GM19452 (cell line): ENCODE data around the gene PRIMA1.

ENCODE experiments used
- ATAC-seq: cut with Tn5 transposase; IDR thresholded peaks from one replicate; pipeline ENCODE4 v1.9.1; 2021; ENCODE audit not compliant: unreplicated experiment

PRIMA1 gene

GRCh38 chr14:93797071-93797470, 8.8 kb upstream of the PRIMA1 start:
- ATAC-seq = no peak

DNA sequence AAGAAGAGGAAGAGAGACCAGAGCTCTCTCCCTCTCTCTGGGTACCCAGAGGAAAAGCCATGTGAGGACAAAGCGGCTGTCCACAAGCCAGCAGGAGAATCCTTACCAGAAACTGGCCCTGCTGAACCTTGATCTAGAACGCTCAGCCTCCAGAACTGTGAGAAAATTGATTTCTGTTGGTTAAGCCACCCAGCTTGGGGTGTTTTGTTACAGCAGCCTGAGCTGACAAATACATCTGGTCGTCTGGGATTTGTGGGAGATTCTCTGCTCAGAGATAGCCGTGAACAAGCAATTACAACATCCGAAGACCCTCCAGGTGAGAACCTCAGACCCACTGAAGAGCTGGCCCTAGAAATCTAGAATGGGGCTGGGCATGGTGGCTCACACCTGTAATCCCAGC, 6.5 kb upstream of the PRIMA1 start:
- ATAC-seq = no peak

DNA sequence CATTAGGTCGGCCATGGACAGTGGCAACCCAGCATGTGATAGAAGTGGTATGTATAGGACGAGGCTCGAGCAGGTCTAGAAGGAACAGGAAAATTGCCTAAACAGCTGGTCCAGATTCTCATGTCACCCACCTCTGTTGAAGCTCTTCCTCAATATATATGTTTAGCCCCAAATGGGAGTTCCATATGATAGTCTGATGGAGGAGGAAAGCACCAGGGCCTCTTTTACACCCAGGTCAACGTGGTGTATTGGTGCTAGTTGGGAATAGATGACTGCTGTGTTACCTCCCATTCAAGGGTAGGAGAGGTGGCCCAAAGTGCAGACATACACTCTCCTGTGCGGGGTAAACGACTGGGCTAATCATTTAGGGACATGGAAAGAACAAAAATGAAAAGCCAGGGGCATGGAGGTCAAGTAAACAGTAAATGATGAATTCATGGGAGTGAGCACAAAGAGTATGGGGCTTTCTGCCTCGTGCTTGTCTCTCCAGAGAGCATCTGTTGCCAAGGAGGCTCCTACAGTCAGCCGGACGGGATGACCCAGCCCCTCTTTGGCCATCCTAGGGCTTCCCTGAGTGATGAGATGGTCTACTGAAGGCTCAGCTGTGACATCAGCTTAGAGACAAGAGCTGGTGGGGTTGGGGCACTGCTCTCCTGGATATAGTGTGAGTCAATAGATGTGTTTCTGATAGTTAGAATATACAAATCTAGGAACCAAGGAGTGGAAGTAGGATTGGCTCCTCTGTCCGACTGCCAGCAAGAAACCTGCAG, 5.5 kb upstream of the PRIMA1 start:
- no peak for ATAC-seq

- no peak for ATAC-seq
These were observed 4.1 kb upstream of the PRIMA1 start for GRCh38 chr14:93792391-93792790.

DNA sequence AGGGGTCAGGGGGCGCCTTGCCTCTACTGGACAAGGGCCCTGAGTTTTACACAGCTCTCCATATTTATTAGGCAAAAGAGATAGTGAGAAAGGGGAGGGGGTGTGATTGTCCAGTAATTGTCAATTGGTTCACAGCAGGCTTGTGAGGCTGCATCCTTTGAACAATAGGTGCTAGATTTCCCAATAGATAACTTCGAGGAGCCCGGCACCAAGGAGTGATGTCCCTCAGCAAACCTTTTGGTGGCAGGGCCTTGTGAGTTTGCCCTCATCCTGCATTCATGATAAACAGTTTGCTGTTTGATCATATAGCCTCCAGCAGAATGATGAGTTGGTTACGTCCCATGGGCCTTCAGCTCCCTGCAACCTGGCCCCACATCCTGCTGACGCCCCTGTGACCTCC, 2.7 kb upstream of the PRIMA1 start:
- ATAC-seq = no peak

DNA sequence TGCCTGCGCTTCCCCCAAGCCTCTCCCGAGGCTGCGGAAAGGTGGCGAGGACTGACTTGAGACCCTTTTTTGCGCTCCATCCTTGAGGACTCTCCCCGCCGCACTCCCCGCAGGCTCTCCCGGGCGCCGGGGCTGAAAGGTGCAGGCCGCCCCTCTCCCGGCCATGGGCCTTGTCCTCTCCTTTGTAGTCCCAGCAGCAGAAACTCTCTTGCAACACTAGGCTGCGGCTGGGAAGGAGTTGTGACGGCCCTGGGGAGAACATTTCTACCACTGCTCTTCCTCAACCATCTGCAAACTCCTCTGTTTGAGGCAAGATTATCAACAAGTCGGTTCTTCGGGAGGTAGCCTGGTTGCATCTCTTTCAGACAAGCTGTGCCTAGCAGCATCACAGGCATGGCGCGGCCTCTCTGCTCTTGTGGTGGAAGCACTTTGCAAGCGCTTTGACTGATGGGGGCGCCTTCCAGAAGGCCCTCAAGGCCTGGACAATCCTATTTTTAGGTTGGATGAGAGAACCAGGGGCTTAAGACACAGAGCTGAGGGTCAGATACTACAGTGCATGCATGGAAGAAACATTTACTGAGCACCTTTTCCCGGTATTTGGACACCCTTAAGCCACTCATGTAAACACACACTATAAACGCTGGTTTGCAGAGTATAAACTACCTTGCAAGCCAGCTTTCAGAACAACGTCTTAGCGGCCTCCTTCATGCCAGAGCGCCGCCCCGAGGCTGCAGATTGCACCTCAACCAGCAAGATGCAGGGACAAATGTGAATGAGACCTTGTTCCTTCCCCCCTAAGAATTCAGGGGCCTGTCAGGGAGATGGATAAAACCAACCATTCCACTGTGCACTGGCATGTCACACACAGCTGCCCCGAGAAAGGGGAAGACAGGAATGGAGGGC, 1.2 kb upstream of the PRIMA1 start:
- ATAC-seq = no peak

DNA sequence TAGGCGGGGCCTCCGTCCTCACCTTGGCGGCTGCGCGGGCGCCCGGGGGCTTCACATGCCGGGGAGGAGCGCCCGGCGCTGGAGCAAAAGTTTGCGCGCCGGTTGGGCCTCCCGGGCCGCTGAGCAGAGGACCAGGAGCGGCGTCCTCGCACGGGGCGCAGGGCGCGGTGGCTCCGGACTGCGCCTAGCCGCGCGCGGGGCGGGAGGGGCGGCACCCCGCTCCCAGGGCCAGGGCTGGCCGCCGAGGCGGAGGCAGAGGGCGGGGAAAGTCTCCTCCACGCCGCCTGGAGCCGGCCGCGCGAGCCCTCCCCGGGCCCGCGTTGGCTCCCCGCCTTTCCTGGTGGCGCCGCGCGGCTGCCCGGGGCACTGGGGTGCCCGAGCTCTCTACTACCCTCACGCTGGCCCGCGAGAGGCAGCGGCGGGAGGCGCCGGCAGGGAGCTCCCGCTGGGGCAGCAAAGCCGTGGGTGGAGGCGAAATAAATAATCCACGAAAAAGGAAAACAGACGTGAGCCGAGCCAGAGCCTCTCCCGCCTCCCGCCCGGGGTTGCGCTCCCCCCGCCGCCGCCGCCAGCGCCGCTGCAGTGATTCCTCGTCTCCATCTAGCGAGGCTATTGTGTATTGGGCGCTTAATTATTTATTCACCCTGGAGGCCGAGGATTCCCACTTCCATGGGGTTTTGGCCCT, 400 bp upstream of the PRIMA1 start:
- ATAC-seq = no peak

GRCh38 chr14:93787465-93788292, 606 bp downstream of the PRIMA1 start:
- no peak for ATAC-seq

GRCh38 chr14:93785423-93785822, 2.9 kb downstream of the PRIMA1 start:
- ATAC-seq = no peak

GRCh38 chr14:93784878-93785277, 3.4 kb downstream of the PRIMA1 start:
- no peak for ATAC-seq

DNA sequence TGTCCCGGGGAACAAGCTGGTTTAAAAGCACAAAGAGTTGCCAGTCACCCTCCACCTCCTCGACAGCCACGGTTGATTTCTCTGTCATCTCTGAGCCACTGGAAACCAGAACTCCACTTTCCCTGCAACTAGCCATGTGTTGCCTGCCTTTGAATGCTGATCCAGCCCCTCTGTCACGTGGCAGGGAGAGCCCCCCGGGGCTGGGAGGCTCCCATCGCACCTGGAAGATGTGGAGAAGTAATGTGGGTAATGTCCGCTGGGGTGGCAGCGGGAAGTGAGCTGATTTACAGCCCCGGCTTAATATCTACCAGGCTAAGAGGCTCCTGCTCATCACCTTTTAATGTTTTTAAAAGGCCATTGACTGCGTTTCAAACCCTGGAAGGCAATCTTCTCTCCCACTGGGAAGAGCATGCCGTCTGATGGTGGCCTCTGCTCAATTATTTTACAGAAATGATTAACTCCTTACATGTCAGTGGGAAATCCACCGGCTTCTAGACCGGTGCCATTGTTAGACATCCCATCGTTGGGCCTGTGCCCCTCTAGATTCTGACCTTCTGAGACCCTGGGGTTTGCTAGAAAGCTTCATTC, 7.4 kb downstream of the PRIMA1 start:
- ATAC-seq = no peak

GRCh38 chr14:93778856-93779629, 9.2 kb downstream of the PRIMA1 start:
- no peak for ATAC-seq

GRCh38 chr14:93778453-93778852, 9.8 kb downstream of the PRIMA1 start:
- no peak for ATAC-seq

DNA sequence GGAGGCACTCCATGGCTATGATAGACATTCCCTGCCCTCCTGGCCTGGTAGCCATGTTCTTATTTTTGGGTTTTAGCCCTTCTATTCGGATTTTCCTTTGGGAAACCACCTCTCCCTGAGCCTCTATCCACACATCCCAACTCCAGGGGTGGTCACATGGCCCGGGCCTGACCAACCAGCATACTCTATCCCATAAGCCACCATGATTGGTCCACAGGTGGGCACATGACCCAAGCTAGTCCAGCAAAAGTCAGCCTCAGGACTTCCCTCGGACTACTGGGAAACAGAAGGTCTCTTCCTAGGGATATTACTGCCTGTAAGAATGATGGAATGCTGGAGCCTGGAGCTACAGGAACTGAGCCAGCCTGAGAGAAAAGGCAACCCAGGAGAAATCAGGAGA, 12.5 kb downstream of the PRIMA1 start:
- no peak for ATAC-seq

DNA sequence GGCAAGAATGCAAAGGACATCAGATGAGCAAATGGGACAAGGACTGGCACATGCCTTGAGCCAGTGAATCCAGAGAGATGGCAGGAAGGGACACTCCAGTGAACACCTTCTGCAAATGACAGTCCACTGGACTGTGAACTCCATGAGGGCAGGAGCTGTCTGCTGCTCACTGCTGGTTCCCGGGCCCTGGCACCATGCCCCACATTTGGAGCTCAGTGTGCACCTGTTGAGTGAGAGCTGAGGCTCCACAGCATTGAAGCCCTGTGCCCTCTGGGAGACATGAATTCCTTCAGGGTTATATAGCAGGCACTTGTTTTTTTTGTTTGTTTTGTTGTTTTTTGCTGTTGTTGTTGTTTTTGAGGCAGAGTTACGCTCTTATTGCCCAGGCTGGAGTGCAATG, 13.1 kb downstream of the PRIMA1 start:
- no peak for ATAC-seq

DNA sequence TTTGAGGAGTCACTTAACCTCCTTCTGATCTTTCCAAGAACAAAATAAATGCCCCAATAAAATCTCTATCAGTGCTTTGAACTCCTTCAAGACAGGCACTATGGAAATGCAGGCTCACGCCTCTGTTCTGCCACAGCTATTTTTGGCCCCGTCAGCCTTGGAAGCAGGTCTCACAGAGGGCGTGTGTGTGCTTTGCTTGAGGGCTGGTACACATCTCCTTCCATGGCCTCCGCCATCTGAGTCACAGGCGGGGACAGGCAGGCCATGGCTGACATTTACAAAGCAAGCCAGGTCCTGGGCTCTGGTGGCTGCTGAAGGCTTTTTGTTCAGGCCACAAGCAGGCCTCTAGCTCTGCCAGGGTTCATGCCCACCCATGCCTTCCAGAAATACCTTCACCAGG, 16.0 kb downstream of the PRIMA1 start:
- ATAC-seq = no peak

DNA sequence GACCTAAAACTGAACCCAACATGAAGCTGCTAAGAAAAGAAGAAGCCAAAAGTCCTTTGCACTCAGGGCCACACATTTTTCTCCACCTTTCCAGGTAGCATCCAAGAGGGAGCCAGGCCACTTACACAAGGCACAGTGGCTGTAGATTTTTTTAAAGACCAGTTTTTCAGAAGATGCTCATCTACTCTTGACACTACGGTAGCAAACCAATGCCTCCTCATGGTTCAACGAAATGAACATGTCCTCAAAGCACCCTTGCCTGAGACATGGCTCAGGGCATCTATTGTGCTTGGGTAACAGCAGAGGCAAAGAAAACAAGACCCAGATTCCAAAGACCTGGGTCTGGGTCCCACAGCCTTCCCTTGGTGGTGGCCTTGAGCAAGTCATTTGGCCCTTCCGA, 22.3 kb downstream of the PRIMA1 start:
- ATAC-seq = no peak

DNA sequence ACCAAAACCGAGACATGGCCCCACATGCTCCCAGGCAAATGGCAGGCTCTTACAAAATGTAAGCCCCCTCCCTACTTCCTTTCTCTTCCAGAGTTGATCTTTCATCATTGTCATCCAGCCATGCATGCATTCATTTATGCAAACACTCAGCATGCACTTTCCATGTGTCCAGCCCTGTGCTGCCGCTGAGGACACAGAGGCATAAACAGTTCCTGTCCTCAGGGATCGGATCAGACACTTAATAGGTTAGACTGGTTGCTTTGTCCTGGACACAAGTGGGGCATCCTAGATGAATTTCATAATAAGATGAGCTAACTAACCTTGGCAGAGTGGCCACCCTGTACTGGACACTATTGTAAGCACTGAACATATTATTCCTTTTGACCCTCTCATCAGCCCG, 23.1 kb downstream of the PRIMA1 start:
- no peak for ATAC-seq

DNA sequence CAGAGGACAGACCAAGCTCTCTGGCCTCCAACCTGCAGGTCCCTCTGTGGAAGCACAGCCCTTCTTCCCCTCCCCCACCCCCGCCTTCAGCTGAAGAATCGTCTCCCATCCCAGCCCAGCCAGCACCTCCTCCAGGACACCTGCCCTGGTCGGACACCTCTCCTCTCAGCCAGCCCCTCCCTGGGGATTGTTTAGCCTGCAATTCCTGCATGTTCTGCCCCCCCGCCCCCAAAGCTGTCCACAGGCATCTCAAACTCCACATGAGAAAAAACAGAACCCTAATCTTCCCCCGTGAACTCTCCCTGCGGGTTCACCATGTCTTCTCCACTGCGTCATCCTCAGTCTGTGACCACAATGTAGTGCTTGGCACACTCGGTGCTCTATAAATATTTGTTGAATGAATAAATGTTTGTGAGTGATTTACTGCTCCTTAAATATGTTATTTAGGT, 24.1 kb downstream of the PRIMA1 start:
- no peak for ATAC-seq
